Ishikawa (cell line): ENCODE measurements around the gene FAM120C.

Experiments used
- EGR1 ChIP-seq: IDR thresholded peaks from 2 replicates; pipeline ENCODE4 v1.6.1; 2012
- EP300 ChIP-seq: IDR thresholded peaks from 2 replicates; pipeline ENCODE4 v1.6.1; 2012; ENCODE audit warnings: borderline replicate concordance
- FOXM1 ChIP-seq: IDR thresholded peaks from 2 replicates; pipeline ENCODE4 v1.6.1; 2012; ENCODE audit warnings: low read depth, borderline replicate concordance
- MAX ChIP-seq: IDR thresholded peaks from 2 replicates; pipeline ENCODE4 v1.6.1; 2012
- NFIC ChIP-seq: IDR thresholded peaks from 2 replicates; pipeline ENCODE4 v1.6.1; 2012
- RAD21 ChIP-seq: IDR thresholded peaks from 2 replicates; pipeline ENCODE4 v1.6.1; 2012; ENCODE audit warnings: low read depth
- REST ChIP-seq: IDR thresholded peaks from 2 replicates; pipeline ENCODE4 v1.6.1; 2012; ENCODE audit warnings: low read depth, mild to moderate bottlenecking
- TAF1 ChIP-seq: IDR thresholded peaks from 2 replicates; pipeline ENCODE4 v1.6.1; 2012; ENCODE audit warnings: low read depth, mild to moderate bottlenecking
- TCF12 ChIP-seq: IDR thresholded peaks from 2 replicates; pipeline ENCODE4 v1.6.1; 2012; ENCODE audit warnings: low read depth
- TEAD4 ChIP-seq: IDR thresholded peaks from 2 replicates; pipeline ENCODE4 v1.6.1; 2012
- YY1 ChIP-seq: IDR thresholded peaks from 2 replicates; pipeline ENCODE4 v1.6.1; 2012; ENCODE audit warnings: low read depth

- TF ChIP-seq YY1 (no peak), TCF12 (no peak), TAF1 (no peak), MAX (no peak), NFIC (no peak), TEAD4 (no peak), REST (no peak), RAD21 (no peak), EGR1 (no peak), FOXM1 (no peak), EP300 (no peak)
These were observed 16.1 kb downstream of the FAM120C start for GRCh38 chrX:54166915-54167314.
